ENCODE measurements around the gene TMEM167A. TPM values are rescaled to one million over a fixed set of nuclear protein-coding genes. Genes with fewer than 3 reads are reported as not detected.

The TMEM167A gene
- total and polyA plus RNA-seq, 2 experiments from 2014 or later: 106 to 211 TPM

GRCh38 chr5:83050723-83051340 lies 26.4 kb downstream of the TMEM167A start:
- Histone ChIP-seq H3K36me3 (ENCODE audit: low read depth) (peaks cover 30% of the 10 kb centered on the region), H2AFZ (no peak overlapping the region), H3K4me1 (ENCODE audit: insufficient read depth) (peaks cover 11% of the 10 kb centered on the region; the same call in 1 of the 2 replicates), H3K9me3 (ENCODE audit: low read depth) (no peaks in the 10 kb centered on the region), H3K27me3 (replicated peaks; ENCODE audit: insufficient read depth) (no peaks in the 10 kb centered on the region), H3K9me2 (ENCODE audit: insufficient read depth) (no peaks in the 10 kb centered on the region), H3F3A (ENCODE audit: insufficient read depth) (0 out of 2 replicates have a peak, but pooled peaks cover 8% of the 10 kb centered on the region), H3K27ac (no peak overlapping the region), H3K79me2 (ENCODE audit: insufficient read depth) (peaks cover 25% of the 10 kb centered on the region), H3K4me3 (no peak overlapping the region), H4K20me1 (ENCODE audit: insufficient read depth) (no peaks in the 10 kb centered on the region), H3K4me2 (ENCODE audit: unreplicated experiment) (no peak overlapping the region), H3K9ac (no peak overlapping the region)
- WGBS, 2 experiments (ENCODE audit: low coverage in 1 of 2, low lambda C conversion rate in 2 of 2, missing lambda C conversion rate in 2 of 2): 99 to 100% methylated on average over 4 of the region's 4 CpGs
- DNase-seq: no peak
- TF ChIP-seq EZH2phosphoT487 (IDR thresholded peaks at IDR 0.05; ENCODE audit: insufficient read depth, low read depth) (no peak), EZH2 (IDR thresholded peaks at IDR 0.05; ENCODE audit: insufficient read depth, poor library complexity, severe bottlenecking) (no peak)
- in situ Hi-C loops (cut with MboI): loop anchor here (25.0 kb wide), 1 partner anchor 714 kb away; no protein-coding TSS in a partner anchor

GRCh38 chr5:83049370-83049885 lies 27.8 kb downstream of the TMEM167A start:
- 0 out of 2 replicates have a peak, but pooled peaks cover 12% of the 10 kb centered on the region for H3K79me2 ChIP-seq (ENCODE audit: insufficient read depth)
- DNase-seq: no peak
- TF ChIP-seq EZH2phosphoT487 (IDR thresholded peaks at IDR 0.05; ENCODE audit: insufficient read depth, low read depth): no peak
- TF ChIP-seq EZH2 (IDR thresholded peaks at IDR 0.05; ENCODE audit: insufficient read depth, poor library complexity, severe bottlenecking): no peak
- no peaks in the 10 kb centered on the region for H3K27me3 ChIP-seq (replicated peaks; ENCODE audit: insufficient read depth)
- H3K27ac ChIP-seq: no peak overlapping the region
- H3K9me2 ChIP-seq (ENCODE audit: insufficient read depth): no peaks in the 10 kb centered on the region
- H3K9ac ChIP-seq: no peak overlapping the region
- H3K36me3 ChIP-seq (ENCODE audit: low read depth): peaks cover 22% of the 10 kb centered on the region
- no peak overlapping the region for H3K4me3 ChIP-seq
- WGBS, 2 experiments (ENCODE audit: low coverage in 1 of 2, low lambda C conversion rate in 2 of 2, missing lambda C conversion rate in 2 of 2): 78 to 85% methylated on average over 3 of the region's 3 CpGs
- no peaks in the 10 kb centered on the region for H4K20me1 ChIP-seq (ENCODE audit: insufficient read depth)
- H3K4me1 ChIP-seq (ENCODE audit: insufficient read depth): peaks cover 10% of the 10 kb centered on the region; the same call in 1 of the 2 replicates
- in situ Hi-C loops (cut with MboI): no loop called here
- 0 out of 2 replicates have a peak, but pooled peaks cover 8% of the 10 kb centered on the region for H3F3A ChIP-seq (ENCODE audit: insufficient read depth)
- no peak overlapping the region for H2AFZ ChIP-seq
- no peaks in the 10 kb centered on the region for H3K9me3 ChIP-seq (ENCODE audit: low read depth)
- H3K4me2 ChIP-seq (ENCODE audit: unreplicated experiment): no peak overlapping the region

- Histone ChIP-seq H2AFZ (no peak overlapping the region), H3K9me2 (ENCODE audit: insufficient read depth) (no peaks in the 10 kb centered on the region), H4K20me1 (ENCODE audit: insufficient read depth) (no peaks in the 10 kb centered on the region), H3K9ac (no peak overlapping the region), H3K79me2 (ENCODE audit: insufficient read depth) (0 out of 2 replicates have a peak, but pooled peaks cover 6% of the 10 kb centered on the region), H3K4me2 (ENCODE audit: unreplicated experiment) (no peak overlapping the region), H3K27ac (no peak overlapping the region), H3K4me1 (ENCODE audit: insufficient read depth) (peaks cover 4% of the 10 kb centered on the region; the same call in 1 of the 2 replicates), H3K4me3 (no peak overlapping the region), H3F3A (ENCODE audit: insufficient read depth) (0 out of 2 replicates have a peak, but pooled peaks cover 3% of the 10 kb centered on the region), H3K27me3 (replicated peaks; ENCODE audit: insufficient read depth) (no peaks in the 10 kb centered on the region), H3K36me3 (ENCODE audit: low read depth) (peaks cover 22% of the 10 kb centered on the region), H3K9me3 (ENCODE audit: low read depth) (no peaks in the 10 kb centered on the region)
- TF ChIP-seq EZH2 (IDR thresholded peaks at IDR 0.05; ENCODE audit: insufficient read depth, poor library complexity, severe bottlenecking): no peak
- no peak for TF ChIP-seq EZH2phosphoT487 (IDR thresholded peaks at IDR 0.05; ENCODE audit: insufficient read depth, low read depth)
- in situ Hi-C loops (cut with MboI): no loop called here
- DNase-seq: no peak
- WGBS, 2 experiments (ENCODE audit: low coverage in 1 of 2, low lambda C conversion rate in 2 of 2, missing lambda C conversion rate in 2 of 2): 97% methylated on average over 2 of the region's 2 CpGs
These were observed 28.4 kb downstream of the TMEM167A start for GRCh38 chr5:83048811-83049210.

GRCh38 chr5:83048277-83048676 lies 28.9 kb downstream of the TMEM167A start:
- no peak overlapping the region for H3K4me3 ChIP-seq
- peaks cover 22% of the 10 kb centered on the region for H3K36me3 ChIP-seq (ENCODE audit: low read depth)
- H3K79me2 ChIP-seq (ENCODE audit: insufficient read depth): 0 out of 2 replicates have a peak, but pooled peaks cover under 1% of the 10 kb centered on the region
- H3F3A ChIP-seq (ENCODE audit: insufficient read depth): no peaks in the 10 kb centered on the region
- no peaks in the 10 kb centered on the region for H3K4me1 ChIP-seq (ENCODE audit: insufficient read depth)
- no peaks in the 10 kb centered on the region for H3K27me3 ChIP-seq (replicated peaks; ENCODE audit: insufficient read depth)
- no peaks in the 10 kb centered on the region for H3K9me3 ChIP-seq (ENCODE audit: low read depth)
- no peak overlapping the region for H2AFZ ChIP-seq
- no peaks in the 10 kb centered on the region for H4K20me1 ChIP-seq (ENCODE audit: insufficient read depth)
- WGBS, 2 experiments (ENCODE audit: low coverage in 1 of 2, low lambda C conversion rate in 2 of 2, missing lambda C conversion rate in 2 of 2): 89 to 90% methylated on average over 3 of the region's 3 CpGs
- H3K9ac ChIP-seq: no peak overlapping the region
- in situ Hi-C loops (cut with MboI): no loop called here
- H3K9me2 ChIP-seq (ENCODE audit: insufficient read depth): no peaks in the 10 kb centered on the region
- H3K4me2 ChIP-seq (ENCODE audit: unreplicated experiment): no peak overlapping the region
- no peak overlapping the region for H3K27ac ChIP-seq
- no peak for DNase-seq
- TF ChIP-seq EZH2 (IDR thresholded peaks at IDR 0.05; ENCODE audit: insufficient read depth, poor library complexity, severe bottlenecking) (no peak), EZH2phosphoT487 (IDR thresholded peaks at IDR 0.05; ENCODE audit: insufficient read depth, low read depth) (no peak)
